Caki2 (cell line): ENCODE data around the gene PROSER1. TPM values are rescaled to one million over a fixed set of nuclear protein-coding genes. Genes with fewer than 3 reads are reported as not detected.
A peak's percentile ranks its signal among the peaks of the same experiment; 100 is the strongest.
"Not testable (repeated sequence)": the region's sequence is repeated elsewhere in the genome, so short reads cannot be mapped to it uniquely, and the experiment has no call there.

Source experiments
- DNase-seq: peaks from one replicate; pipeline ENCODE4 v3.0.0-alpha.2; 2015; ENCODE audit warnings: low read depth
- in situ Hi-C: cut with HindIII; loops from 2 replicates; pipeline ENCODE4 v1.10.0; 2016; ENCODE audit warnings: low sequenced_read_pairs, low pct_unique_long_range_greater_than_20kb, mixed read lengths
- total RNA-seq: library from RNA; depleted of rRNA; stranded (reverse); fragments of >200 nt; shearing (Covaris generic); gene quantifications from 2 replicates; pipeline ENCODE4 v1.2.3, GENCODE V29; 2014; ENCODE audit warnings: low replicate concordance; rRNA removed

Gene PROSER1
- total RNA-seq = 2.2 and 9.5 TPM in 2 replicates

DNA sequence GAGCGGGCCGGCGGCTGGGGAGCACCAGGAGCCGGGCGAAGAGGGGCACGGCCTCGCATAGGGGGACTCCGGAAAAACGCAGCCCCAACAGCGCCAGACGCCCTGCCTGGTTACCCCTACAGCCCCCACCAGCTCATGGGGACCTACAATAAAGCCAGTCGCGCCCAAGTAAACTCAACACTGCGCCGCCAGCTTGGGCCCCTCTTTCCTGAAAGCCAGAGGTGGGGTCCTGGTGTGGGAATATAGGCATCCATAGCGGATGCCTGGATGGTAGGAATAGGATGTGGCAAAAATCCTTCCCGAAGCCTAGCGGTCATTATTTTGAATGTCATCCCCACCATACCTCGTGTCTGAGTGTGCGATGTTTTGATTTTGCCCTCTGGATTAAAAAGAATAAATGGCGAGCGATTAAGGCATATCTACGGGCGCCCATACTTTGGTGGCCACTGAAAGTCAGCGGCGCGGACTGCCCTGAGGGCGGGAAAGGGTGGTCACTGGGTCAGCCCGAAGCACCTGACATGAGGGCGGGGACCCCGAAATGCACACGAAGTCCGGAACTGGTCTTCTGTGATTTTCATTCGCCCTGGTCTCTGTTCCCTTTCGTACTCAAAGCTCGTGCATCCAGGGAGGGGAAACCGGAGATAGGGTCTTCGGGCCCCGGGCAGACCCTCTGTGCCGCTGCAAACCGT is at the start of gene PROSER1, which contains the start of gene NHLRC3:
TSS of gene PROSER1 (minus strand) at position 210 of the 689 bp plus-strand sequence. CDS start 847 bp downstream, outside the sequence.
TSS of gene NHLRC3 (plus strand) at position 577 of the 689 bp plus-strand sequence. CDS start 184 bp downstream, outside the sequence.
- peak; percentile 95 for DNase-seq
- in situ Hi-C loops = no loop called here

DNA sequence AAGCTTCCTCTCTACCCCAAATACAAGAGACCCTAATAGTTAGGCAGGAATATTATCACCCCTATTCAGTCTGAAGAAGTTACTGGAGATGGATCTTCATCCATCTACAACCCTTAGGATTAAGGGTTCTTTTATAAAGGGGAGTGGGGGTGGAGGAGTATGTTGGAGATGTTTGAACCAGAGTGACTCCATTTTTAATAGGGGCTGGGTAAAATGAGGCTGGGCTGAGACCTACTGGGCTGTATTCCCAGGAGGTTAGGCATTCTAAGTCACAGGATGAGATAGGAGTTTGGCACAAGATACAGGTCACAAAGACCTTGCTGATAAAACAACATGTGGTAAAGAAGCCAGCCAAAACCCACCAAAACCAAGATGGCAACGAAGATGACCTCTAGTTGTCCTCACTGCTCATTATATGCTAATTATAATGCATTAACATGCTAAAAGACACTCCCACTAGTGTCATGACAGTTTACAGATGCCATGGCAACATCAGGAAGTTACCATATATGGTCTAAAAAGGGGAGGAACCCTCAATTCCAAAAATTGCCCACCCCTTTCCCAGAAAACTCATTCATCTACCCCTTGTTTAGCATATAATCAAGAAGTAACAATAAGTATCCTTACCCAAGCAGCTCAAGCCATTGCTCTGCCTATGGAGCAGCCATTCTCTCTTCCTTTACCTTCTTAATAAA is 48.5 kb upstream of the PROSER1 start:
- DNase-seq, in situ Hi-C loops: not testable (repeated sequence)

DNA sequence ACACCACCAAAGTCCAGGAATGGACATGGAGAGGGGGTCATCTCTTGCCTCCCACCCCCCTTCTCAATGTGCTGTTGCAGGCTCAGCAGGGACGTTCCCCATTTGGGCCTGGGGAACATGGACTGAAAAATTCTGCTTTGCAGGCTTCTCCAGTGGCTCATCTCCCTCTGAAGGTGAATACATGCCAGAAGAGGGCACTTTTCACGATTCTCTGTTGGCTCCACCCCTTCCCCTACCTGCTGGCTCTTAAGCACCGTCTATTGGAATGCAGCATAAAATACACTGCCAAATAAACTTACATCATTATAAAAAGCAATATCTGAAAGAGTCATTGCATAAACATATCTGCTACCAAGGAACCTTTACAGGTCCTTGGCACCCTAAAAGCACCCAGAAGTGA is 36.1 kb upstream of the PROSER1 start:
- in situ Hi-C loops = no loop called here
- DNase-seq = no peak

DNA sequence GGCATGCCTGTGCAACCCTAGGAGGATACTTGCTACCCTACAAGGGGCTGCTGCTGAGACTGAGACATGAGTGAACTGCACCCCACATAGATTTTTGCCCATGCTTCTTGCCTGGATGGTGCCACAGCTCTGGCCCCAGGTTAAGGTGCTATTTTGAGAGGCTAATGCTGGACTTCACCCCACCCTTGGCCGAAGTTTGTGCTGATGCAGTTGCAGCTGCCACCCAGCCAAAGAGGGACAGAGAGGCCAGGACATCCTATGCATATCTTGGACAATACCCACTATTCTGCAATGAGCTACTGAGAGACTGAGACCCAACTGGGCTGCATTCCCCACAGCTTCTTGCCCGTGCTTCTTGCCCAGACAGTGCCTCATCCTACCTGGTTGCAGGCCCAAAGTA is 35.0 kb upstream of the PROSER1 start:
- in situ Hi-C loops = no loop called here

DNA sequence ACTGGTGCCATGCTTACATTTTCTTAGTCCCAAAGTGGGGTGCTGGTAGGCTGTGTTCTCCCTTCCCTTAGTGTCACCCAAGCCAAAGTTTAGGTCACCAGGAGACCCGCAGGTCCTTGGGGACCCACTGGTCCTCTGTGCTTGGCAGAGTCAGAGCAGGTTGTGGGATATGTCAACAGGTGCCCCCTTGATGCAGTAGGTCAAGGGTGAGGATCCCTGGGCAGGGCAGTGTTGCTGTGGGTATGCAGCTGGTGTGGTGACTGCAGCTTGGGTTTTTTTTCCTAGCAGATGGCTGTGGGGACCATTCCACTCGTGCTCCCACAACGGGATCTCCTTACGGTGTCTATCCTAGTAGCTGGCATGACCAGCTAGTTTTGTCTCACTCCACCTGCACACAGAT is 24.1 kb upstream of the PROSER1 start:
- no peak for DNase-seq
- in situ Hi-C loops = no loop called here

More for the DNA sequence above, 35.0 kb upstream of the PROSER1 start:
- DNase-seq = no peak

DNA sequence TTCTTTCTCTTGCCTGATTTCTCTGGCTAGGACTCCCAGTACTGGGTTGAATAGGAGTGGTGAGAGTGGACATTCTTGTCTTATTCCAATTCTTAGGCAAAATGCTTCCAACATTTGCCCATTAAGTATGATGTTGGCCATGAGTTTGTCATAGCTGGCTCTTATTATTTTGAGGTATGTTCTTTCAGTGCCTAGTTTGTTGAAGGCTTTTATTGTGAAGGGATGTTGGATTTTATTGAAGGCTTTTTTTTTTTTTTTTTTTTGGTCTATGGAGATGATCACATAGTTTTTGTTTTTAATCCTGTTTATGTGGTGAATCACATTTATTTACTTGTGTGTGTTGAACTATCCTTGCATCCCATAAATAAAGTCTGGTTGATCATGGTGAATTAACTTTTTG is 20.2 kb upstream of the PROSER1 start:
- in situ Hi-C loops = no loop called here
- no peak for DNase-seq

DNA sequence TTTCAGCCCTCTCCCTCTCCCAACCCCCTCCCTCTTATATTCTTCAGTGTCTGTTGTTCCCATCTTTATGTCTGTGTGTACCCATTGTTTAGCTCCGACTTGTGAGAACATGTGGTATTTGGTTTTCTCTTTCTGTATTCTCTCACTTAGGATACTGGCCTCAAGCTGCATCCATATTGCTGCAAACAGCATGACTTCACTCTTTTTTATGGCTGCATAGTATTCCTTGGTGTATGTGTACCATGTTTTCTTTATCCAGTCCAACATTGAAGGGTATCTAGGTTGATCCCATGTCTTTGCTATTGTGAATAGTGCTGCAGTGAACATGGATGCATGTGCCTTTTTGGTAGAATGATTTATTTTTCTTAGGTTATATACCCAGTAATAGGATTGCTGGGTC is 18.1 kb upstream of the PROSER1 start:
- in situ Hi-C loops = no loop called here
- DNase-seq = no peak

DNA sequence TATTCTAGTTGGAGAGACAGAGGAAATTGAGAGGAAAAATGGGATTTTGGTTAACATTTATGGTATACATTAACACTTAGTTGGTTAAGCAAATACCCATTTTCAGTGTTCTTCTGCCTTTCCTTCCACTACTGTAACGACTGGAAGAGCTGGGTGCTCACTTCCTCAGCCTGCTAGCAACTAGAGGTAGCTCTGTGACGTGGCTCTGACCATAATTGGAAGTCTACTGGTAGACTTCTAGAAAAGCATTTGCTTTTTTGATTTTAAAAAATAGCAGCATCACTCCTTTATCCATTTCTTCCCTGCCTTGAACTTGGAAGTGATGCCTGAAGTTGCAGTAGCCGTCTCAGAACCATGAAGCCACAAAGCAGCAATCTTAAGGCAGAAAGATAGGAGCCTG is 16.2 kb upstream of the PROSER1 start:
- in situ Hi-C loops = no loop called here
- no peak for DNase-seq

DNA sequence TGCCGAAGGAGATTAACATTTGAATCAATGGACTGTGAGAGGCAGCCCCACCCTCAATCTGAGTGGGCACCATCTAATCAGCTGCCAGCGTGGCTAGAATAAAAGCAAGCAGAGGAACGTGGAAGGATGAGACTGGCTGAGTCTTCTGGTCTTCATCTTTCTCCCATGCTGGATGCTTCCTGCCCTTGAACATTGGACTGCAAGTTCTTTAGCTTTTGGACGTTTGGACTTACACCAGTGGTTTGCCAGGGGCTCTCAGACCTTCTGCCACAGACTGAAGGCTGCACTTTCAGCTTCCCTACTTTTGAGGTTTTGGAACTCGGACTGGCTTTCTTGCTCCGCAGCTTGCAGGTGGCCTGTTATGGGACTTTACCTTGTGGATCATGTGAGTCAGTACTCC is 15.1 kb upstream of the PROSER1 start:
- in situ Hi-C loops = no loop called here
- DNase-seq = no peak

DNA sequence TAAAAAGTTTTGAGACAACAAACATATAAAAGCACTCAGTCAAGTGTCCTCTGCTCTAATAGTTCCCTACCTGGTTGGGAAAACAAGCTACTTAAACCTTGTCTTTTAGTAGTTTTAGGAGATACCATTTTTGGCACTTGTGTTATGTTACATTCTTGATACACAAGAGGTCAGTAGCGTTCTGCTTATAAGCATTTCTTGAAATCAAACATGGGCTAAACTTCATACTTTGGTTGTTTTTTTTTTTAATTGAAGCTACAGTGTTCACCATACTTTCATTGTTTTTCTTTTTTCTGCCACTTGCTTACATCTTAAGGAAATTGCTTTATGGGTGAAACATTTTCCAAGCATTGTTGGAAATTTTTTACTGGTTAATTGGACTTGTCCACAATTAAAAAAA is 13.3 kb upstream of the PROSER1 start:
- in situ Hi-C loops = no loop called here
- DNase-seq = peak; percentile 9

DNA sequence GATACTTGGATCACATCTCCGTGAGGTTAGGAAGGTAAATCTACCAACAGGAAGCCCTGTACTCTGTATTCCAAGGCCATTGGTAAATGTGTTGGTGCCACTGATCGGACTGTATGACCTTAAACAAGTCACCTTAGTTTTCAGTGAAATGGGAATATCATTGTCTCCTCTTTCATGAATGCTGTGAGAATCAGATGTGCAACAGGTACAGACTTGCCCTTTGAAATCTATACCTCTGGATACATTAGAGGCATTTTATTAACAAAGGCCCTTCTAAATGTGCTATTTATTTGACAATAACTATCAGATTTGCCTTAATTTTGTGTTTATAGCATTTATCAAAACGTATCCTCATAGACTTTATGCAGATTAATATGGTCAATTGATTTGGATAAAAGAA is 11.4 kb upstream of the PROSER1 start:
- in situ Hi-C loops = no loop called here
- DNase-seq = no peak

DNA sequence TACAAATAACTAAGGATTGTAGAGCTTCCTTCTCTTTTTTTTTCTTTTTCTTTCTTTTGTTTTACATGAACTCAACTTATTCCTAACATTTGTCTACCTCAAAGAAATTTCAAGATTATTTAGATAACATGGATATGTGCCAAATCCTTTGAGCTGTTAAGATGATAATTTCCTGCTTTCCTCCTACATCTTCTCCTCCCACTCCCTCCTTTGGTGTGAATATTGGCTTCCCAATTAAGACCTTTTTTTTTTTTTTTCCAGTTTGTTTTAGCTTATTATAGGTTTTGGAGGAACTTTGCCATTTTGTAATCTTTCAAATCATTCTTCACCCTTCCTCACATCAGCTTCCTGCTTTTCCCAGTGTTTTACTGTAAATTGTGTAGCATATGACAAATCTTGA is 10.9 kb upstream of the PROSER1 start:
- no peak for DNase-seq
- in situ Hi-C loops = no loop called here

DNA sequence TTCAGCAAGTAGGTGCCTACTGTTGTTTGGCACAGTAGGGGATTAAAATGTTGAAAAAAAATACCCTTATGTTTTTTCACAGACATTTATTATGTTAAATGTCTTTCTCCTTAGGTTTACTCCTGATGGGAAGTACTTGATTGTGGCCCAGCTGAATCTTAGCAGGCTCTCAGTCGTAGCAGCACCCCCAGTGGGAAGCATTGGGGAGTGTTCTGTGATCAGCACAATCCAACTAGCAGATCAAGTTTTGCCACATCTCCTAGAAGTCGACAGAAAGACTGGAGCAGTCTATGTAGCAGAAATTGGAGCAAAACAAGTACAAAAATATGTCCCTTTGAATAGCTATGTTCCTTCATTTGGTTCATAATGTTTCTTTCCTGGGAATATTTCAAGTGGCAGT is 9.7 kb upstream of the PROSER1 start:
- in situ Hi-C loops = no loop called here
- DNase-seq = no peak

DNA sequence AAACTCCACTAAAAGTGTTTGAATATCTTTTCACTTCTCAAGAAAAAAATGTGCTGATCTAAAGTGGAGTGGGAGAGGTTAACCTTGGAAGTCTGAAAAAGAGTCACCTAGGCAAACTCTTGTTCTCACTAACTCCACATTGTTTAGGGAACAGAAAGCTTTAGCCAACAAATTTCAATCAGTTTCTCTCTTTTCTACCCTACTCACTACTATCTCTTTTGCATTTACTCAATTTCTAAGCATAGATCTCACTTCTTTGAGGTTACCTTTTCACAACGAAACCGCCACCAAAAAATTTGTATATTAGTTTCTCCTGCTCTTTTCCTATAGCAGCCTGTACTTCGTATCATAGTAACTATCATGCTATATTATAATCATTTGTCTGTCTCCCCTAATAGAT is 6.6 kb upstream of the PROSER1 start:
- in situ Hi-C loops = no loop called here

DNA sequence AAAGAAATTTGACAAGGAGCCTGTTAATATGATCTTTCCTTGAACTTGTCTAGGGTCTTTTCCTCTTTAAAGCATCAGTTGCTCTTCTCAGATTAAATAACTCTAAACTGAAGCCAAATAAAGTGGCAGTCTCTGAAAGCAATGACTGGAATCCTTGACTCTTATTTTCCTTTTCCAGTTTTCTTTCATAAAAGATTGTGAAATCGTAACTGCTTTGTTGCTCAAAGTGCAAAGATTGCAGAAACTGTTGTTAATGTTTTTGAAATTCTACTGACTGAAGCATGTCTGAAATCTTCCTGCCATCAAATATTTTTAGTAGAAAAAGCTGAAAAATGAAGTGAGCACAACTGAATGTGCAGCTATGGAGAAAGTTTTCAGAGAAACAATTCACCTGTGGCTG is 2.3 kb upstream of the PROSER1 start:
- in situ Hi-C loops = no loop called here
- DNase-seq = no peak

More for the DNA sequence above, 6.6 kb upstream of the PROSER1 start:
- DNase-seq = no peak

DNA sequence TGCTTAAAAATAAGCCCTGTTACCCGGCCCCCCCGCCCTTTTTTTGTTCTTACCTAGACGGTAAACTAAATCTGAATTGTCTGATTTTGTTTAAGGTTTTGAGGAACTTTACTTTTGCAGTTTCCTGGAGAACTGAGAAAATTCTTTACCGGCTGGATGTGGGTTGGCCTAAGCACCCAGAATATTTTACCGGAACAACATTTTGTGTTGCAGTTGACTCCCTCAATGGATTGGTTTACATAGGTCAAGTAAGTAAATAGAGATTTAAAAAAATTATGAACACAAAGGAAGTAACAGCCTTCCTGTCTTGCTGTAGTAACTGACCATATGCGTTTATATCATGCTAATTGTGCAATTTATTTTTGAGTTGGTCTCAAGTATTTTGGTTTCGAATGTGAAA is 1.2 kb upstream of the PROSER1 start:
- no peak for DNase-seq
- in situ Hi-C loops = no loop called here

DNA sequence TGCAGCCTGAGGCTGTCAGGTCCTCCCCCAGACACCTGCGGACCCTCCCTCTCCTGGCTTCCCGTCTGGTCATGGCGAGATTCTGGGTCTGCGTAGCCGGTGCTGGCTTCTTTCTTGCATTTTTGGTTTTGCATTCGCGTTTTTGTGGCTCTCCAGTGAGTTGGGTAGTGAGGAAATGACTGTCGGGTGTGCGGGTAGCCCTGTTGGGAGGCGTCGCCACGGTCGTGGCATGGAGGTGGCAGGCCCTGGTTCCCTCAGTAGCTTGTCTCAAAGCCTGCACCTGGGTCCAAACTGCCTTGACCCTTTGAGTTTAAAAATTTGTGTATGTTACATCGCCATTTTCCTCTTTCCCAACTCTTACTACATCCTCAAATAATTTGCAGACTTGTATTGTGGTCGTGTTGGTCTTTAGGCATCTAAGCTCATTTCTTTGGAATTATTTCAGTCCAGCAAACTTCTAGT is 711 bp upstream of the PROSER1 start:
- DNase-seq = no peak

DNA sequence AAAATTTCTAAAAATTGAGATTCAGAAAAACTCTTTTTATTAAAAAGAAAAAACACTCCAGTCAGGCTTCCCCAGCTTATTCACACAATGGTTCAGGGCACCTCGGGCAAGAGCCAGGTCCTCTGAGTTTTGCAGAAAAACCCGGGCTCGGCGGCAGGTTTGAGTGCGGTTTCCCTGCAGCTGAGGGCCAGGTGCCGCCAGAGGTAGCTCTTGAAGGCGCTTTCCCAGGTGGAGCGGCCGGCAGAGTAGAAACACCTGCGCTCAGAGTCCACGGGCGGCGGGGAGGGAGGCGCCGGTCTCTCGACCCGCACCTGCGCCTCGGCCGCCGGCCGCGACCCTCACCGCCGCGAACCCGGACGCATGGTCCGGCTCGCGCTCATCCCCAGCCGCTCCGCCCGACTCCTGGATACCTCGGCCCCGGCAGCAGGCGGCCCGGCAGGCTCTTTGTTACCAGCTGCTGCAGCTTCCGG is 444 bp downstream of the PROSER1 start:
- DNase-seq = no peak
- in situ Hi-C loops = no loop called here

More for the DNA sequence above, 711 bp upstream of the PROSER1 start:
- in situ Hi-C loops = no loop called here

DNA sequence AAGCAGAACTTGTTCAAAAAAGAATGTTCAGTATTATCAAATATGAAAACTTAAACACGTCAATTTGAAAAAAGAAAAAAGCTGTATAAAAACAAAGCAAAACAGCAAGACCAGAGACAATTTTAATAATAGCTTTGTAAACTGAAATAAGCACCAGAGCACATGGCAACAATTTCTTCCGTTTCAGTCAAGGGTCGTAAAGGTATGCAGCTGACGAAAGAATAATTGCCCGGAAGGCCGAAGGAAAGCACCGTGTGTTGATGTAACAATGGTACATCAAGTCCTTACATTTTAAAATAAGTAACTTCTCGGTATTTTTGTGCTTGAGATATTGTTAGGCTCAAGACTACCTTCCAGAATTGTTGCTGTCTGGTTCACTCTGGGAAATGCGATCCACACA is 1.7 kb downstream of the PROSER1 start:
- in situ Hi-C loops = no loop called here
- no peak for DNase-seq
